ENCODE data around the gene NOP9. TPM values are rescaled to one million over a fixed set of nuclear protein-coding genes. Genes with fewer than 3 reads are reported as not detected.
A peak's percentile ranks its signal among the peaks of the same experiment; 100 is the strongest.

Gene NOP9
- total RNA-seq, 4 donors from 2014 or later: 19.4 to 29.2 (median 22.8) TPM

GRCh38 chr14:24314377-24315193 lies 14.9 kb downstream of the NOP9 start:
- no peak for TF ChIP-seq POLR2A (IDR thresholded peaks at IDR 0.05)
- TF ChIP-seq POLR2AphosphoS5 (IDR thresholded peaks at IDR 0.05): no peak
- no peak for TF ChIP-seq CTCF (IDR thresholded peaks at IDR 0.05)
- TF ChIP-seq EP300 (IDR thresholded peaks at IDR 0.05): no peak
- no peak for ATAC-seq
- peak overlapping the region in 2 of 4 donors; percentile 28 to 30 for H3K27ac ChIP-seq
- H3K4me1 ChIP-seq: peaks cover 0 to 70% (median 12%) of the 10 kb centered on the region in 3 donors
- no peak overlapping the region for H3K4me3 ChIP-seq
- H3K27me3 ChIP-seq: peaks cover 52% of the 10 kb centered on the region
- WGBS, 2 donors (ENCODE audit: low coverage in 1 of 2): 33 to 73% methylated on average over 1 to 5 of the region's 5 CpGs
- no peaks in the 10 kb centered on the region for H3K9me3 ChIP-seq
- no peaks in the 10 kb centered on the region for H3K36me3 ChIP-seq

- H3K27ac ChIP-seq: peak overlapping the region in 3 of 4 donors; percentile 28 to 61 (median 30)
Measured at GRCh38 chr14:24315243-24315806, 15.7 kb downstream of the NOP9 start.

GRCh38 chr14:24315807-24316596 lies 16.4 kb downstream of the NOP9 start:
- peak; percentile 67 for ATAC-seq
- H3K4me1 ChIP-seq: peaks cover 0 to 56% (median 0%) of the 10 kb centered on the region in 3 donors
- H3K4me3 ChIP-seq: peak overlapping the region in 1 of 2 donors; percentile 4
- peak overlapping the region in 3 of 4 donors; percentile 28 to 61 (median 30) for H3K27ac ChIP-seq
- H3K9me3 ChIP-seq: no peaks in the 10 kb centered on the region
- 16% methylated on average over 13 of the region's 70 CpGs; no CpG with 5 or more reads in 1 of the 2 donors for WGBS, 2 donors (ENCODE audit: low coverage in 1 of 2)
- peaks cover 65% of the 10 kb centered on the region for H3K27me3 ChIP-seq
- TF ChIP-seq POLR2A (IDR thresholded peaks at IDR 0.05) (peak in 1 of 2 donors; percentile 19), EP300 (IDR thresholded peaks at IDR 0.05) (no peak), CTCF (IDR thresholded peaks at IDR 0.05) (peak in 2 of 4 experiments; percentile 28 to 41)
- peaks cover 0 to 2% of the 10 kb centered on the region in 2 donors for H3K36me3 ChIP-seq

More at GRCh38 chr14:24315243-24315806, 15.7 kb downstream of the NOP9 start:
- peaks cover 0 to 2% of the 10 kb centered on the region in 2 donors for H3K36me3 ChIP-seq
- 76 to 86% methylated on average over 1 to 3 of the region's 10 CpGs for WGBS, 2 donors (ENCODE audit: low coverage in 1 of 2)
- peaks cover 0 to 62% (median 4%) of the 10 kb centered on the region in 3 donors for H3K4me1 ChIP-seq
- no peak overlapping the region for H3K4me3 ChIP-seq
- TF ChIP-seq EP300 (IDR thresholded peaks at IDR 0.05): no peak
- no peak for TF ChIP-seq POLR2A (IDR thresholded peaks at IDR 0.05)
- TF ChIP-seq CTCF (IDR thresholded peaks at IDR 0.05): no peak
- no peak for TF ChIP-seq POLR2AphosphoS5 (IDR thresholded peaks at IDR 0.05)
- ATAC-seq: no peak
- H3K9me3 ChIP-seq: no peaks in the 10 kb centered on the region
- H3K27me3 ChIP-seq: peaks cover 60% of the 10 kb centered on the region

GRCh38 chr14:24316597-24316950 lies 16.9 kb downstream of the NOP9 start:
- peak overlapping the region in 1 of 2 donors; percentile 4 for H3K4me3 ChIP-seq
- peak; percentile 9 for ATAC-seq
- 54% methylated on average over 6 of the region's 18 CpGs; no CpG with 5 or more reads in 1 of the 2 donors for WGBS, 2 donors (ENCODE audit: low coverage in 1 of 2)
- H3K27ac ChIP-seq: peak overlapping the region in 3 of 4 donors; percentile 28 to 30 (median 28)
- H3K9me3 ChIP-seq: no peaks in the 10 kb centered on the region
- H3K36me3 ChIP-seq: peaks cover 0 to 2% of the 10 kb centered on the region in 2 donors
- TF ChIP-seq POLR2A (IDR thresholded peaks at IDR 0.05) (no peak), EP300 (IDR thresholded peaks at IDR 0.05) (no peak), CTCF (IDR thresholded peaks at IDR 0.05) (no peak), POLR2AphosphoS5 (IDR thresholded peaks at IDR 0.05) (no peak)
- H3K4me1 ChIP-seq: peaks cover 0 to 50% (median 0%) of the 10 kb centered on the region in 3 donors
- H3K27me3 ChIP-seq: peaks cover 65% of the 10 kb centered on the region

Measured in gastroesophageal sphincter (tissue), 4 donors.